Measurements from ENCODE around the gene CETP.

GRCh38 chr16:56995136-56995805 lies 33.5 kb downstream of the CETP start:
- TF ChIP-seq CTCF (IDR thresholded peaks at IDR 0.05) (no peak), POLR2A (IDR thresholded peaks at IDR 0.05) (no peak)

Measured in thyroid gland (tissue), 4 donors.